ENCODE measurements around the gene FRMD5. TPM values are rescaled to one million over a fixed set of nuclear protein-coding genes. Genes with fewer than 3 reads are reported as not detected.
A peak's percentile ranks its signal among the peaks of the same experiment; 100 is the strongest.

FRMD5 gene
- total RNA-seq, 4 donors from 2014 or later = 2.9 to 5.4 (median 3.8) TPM

DNA sequence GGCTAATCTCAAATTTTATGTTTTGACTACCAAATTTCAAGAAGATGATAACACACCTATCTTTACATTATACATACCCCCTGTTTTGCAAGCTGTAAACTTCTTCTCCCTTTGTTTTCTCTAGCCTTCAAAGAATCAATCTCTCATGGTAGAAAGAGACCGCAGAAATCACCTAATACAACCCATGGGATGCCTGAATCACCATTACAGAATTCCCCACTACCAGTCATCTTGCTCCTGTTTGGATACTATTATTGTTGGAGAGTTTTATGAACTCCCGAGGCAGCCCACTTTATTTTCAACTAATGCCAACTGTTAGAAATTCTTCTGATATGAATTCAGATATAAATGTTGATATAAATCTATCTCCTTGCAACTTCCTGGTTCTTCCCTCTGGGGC, 110.9 kb downstream of the FRMD5 start:
- Histone ChIP-seq H3K4me1 (peaks cover 0 to 3% (median 2%) of the 10 kb centered on the region in 4 donors), H3K27me3 (no peaks in the 10 kb centered on the region), H3K27ac (no peak overlapping the region), H3K4me3 (no peak overlapping the region), H3K9me3 (no peaks in the 10 kb centered on the region), H3K36me3 (no peaks in the 10 kb centered on the region)
- no peak for TF ChIP-seq POLR2A (IDR thresholded peaks at IDR 0.05)
- no peak for TF ChIP-seq EP300 (IDR thresholded peaks at IDR 0.05)
- TF ChIP-seq, protein P1, sequence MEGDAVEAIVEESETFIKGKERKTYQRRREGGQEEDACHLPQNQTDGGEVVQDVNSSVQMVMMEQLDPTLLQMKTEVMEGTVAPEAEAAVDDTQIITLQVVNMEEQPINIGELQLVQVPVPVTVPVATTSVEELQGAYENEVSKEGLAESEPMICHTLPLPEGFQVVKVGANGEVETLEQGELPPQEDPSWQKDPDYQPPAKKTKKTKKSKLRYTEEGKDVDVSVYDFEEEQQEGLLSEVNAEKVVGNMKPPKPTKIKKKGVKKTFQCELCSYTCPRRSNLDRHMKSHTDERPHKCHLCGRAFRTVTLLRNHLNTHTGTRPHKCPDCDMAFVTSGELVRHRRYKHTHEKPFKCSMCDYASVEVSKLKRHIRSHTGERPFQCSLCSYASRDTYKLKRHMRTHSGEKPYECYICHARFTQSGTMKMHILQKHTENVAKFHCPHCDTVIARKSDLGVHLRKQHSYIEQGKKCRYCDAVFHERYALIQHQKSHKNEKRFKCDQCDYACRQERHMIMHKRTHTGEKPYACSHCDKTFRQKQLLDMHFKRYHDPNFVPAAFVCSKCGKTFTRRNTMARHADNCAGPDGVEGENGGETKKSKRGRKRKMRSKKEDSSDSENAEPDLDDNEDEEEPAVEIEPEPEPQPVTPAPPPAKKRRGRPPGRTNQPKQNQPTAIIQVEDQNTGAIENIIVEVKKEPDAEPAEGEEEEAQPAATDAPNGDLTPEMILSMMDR (IDR thresholded peaks at IDR 0.05) = no peak
- no peak for DNase-seq (ENCODE audit: low spot score in 2 of 2)
- WGBS, 2 donors = 65 to 73% methylated on average over 2 of the region's 2 CpGs

DNA sequence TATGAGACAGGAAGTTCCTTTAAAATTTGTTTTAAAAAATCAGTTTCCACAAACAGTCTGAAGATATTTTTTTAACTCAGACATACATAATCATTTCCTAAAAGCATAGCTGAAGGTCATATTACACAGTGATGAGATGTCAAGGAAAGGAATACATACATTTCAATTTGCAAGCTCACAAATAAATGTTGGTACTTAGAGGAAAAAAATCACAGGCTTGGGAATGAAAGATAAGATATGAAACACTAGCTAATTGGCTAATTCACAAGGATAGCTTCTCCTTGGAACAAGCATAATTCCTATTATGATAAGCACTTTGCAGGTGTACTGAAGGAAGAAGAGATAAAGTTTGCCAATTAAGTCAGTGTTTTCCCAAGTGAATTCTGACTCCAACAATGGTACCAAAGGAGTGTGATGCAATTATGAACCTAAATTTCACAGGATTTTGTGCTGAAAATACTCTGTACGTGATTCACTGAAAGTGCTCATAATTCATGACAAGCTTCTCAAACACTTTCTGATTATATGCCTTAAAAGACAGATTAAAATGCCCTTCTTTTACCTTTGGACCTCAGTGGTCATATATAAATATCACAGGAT, 112.4 kb downstream of the FRMD5 start:
- H3K4me3 ChIP-seq = no peak overlapping the region

DNA sequence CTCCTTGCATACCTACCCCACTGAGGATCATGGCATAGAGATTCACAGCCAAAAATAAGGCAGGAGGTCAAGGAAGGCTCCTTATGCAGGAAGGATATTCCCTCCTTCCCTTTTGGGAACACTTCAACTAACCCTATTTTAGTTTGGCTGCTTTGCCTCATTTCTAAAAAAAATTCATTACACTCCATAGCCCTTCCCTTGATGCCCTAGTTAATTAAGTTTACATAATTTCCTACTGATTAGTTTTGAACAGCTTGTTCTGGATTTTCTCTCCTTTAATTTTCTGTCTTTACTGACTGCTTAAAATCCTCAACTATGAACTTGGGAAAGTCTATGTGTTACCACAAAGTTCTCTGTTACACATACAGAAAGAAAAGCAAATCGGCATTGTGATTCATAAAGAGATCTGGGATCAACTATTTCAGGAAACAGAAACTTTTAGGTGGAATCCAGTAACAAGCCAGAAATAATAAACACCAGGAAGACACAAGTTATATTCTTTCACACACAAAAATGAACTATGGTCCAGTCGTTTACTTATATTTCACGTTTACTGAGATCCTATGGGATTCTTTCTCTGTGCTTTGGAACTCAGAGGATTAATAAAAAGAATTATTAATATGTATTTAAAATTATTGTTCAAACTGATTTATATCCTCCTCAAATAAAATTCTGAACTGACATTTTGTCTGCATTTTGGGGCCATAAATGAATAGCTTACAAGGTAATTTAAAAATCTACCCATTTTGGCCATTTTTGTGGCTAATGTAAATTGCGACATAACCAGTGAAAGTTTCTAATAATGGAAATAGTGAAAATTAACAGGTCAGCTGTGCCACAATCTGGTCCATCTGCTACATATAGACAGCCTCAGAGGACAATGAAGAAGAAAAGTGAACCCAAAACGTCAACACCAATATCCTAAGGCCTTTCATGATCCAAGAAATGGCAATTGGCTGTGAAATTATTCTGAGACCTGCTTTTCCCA, 113.8 kb downstream of the FRMD5 start:
- DNase-seq (ENCODE audit: low spot score in 2 of 2) = no peak

More for the DNA sequence above, 112.4 kb downstream of the FRMD5 start:
- H3K36me3 ChIP-seq = no peaks in the 10 kb centered on the region
- TF ChIP-seq, protein P1 (IDR thresholded peaks at IDR 0.05) = no peak
- TF ChIP-seq POLR2A (IDR thresholded peaks at IDR 0.05) = no peak
- TF ChIP-seq EP300 (IDR thresholded peaks at IDR 0.05) = no peak
- no peak for DNase-seq (ENCODE audit: low spot score in 2 of 2)
- WGBS, 2 donors = 78 to 82% methylated on average over 1 of the region's 1 CpG
- H3K4me1 ChIP-seq = peaks cover 0 to 3% (median 2%) of the 10 kb centered on the region in 4 donors
- H3K27me3 ChIP-seq = no peaks in the 10 kb centered on the region
- H3K9me3 ChIP-seq = no peaks in the 10 kb centered on the region
- H3K27ac ChIP-seq = no peak overlapping the region

DNA sequence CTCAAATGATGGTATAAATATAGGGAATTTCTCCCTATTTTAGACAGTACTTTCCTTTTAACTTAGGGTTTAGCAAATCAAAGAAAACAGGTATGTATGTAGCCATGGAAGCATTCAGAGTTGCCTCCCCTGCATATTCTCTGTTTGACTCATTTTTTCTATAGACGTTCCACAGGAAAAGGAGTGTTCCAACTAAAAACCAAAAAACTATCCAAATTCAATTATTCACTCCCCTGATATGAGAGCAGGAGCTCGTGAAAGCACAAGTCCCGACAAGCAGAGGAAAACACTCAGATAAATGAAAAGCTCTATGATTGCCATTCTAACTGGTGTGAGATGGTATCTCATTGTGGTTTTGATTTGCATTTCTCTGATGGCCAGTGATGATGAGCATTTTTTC, 119.5 kb downstream of the FRMD5 start:
- H3K4me3 ChIP-seq = no peak overlapping the region
- H3K9me3 ChIP-seq = no peaks in the 10 kb centered on the region
- WGBS, 2 donors = 76 to 86% methylated on average over 3 of the region's 3 CpGs
- H3K36me3 ChIP-seq = no peaks in the 10 kb centered on the region
- TF ChIP-seq, protein P1 (IDR thresholded peaks at IDR 0.05) = no peak
- no peak for TF ChIP-seq POLR2A (IDR thresholded peaks at IDR 0.05)
- no peak for TF ChIP-seq EP300 (IDR thresholded peaks at IDR 0.05)
- no peak for DNase-seq (ENCODE audit: low spot score in 2 of 2)
- H3K27me3 ChIP-seq = no peaks in the 10 kb centered on the region
- H3K4me1 ChIP-seq = no peaks in the 10 kb centered on the region
- H3K27ac ChIP-seq = no peak overlapping the region

More for the DNA sequence above, 113.8 kb downstream of the FRMD5 start:
- H3K4me3 ChIP-seq = no peak overlapping the region
- 63 to 66% methylated on average over 5 of the region's 5 CpGs for WGBS, 2 donors
- H3K27ac ChIP-seq = peak overlapping the region in 1 of 4 donors; percentile 33
- H3K9me3 ChIP-seq = no peaks in the 10 kb centered on the region
- no peaks in the 10 kb centered on the region for H3K36me3 ChIP-seq
- peaks cover 0 to 3% (median 2%) of the 10 kb centered on the region in 4 donors for H3K4me1 ChIP-seq
- no peaks in the 10 kb centered on the region for H3K27me3 ChIP-seq
- TF ChIP-seq POLR2A (IDR thresholded peaks at IDR 0.05) (no peak), EP300 (IDR thresholded peaks at IDR 0.05) (no peak)
- TF ChIP-seq, protein P1 (IDR thresholded peaks at IDR 0.05) = no peak

DNA sequence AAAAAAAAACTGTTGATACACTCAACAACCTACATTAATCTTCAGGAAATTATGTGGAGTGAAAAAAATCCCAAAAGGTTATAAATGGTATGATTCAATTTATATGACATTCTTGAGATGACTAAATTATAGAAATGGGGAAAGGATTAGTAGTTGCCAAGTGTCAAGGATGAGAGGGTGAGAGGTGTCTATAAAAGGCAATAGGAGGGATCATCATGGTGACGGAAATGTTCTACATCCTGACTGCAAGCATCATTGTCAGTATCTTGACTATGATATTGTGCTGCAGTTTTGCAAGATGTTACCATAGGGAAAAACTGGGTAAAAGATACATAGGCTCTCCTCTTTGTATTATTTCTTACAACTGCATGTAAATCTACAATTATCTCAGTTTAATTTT, 125.6 kb downstream of the FRMD5 start:
- TF ChIP-seq, protein P1 (IDR thresholded peaks at IDR 0.05) = no peak
- TF ChIP-seq EP300 (IDR thresholded peaks at IDR 0.05) (no peak), POLR2A (IDR thresholded peaks at IDR 0.05) (no peak)
- no peaks in the 10 kb centered on the region for H3K36me3 ChIP-seq
- H3K27ac ChIP-seq = no peak overlapping the region
- no peaks in the 10 kb centered on the region for H3K27me3 ChIP-seq
- 87 to 91% methylated on average over 1 of the region's 1 CpG for WGBS, 2 donors
- DNase-seq (ENCODE audit: low spot score in 2 of 2) = no peak
- no peak overlapping the region for H3K4me3 ChIP-seq
- H3K4me1 ChIP-seq = no peaks in the 10 kb centered on the region
- no peaks in the 10 kb centered on the region for H3K9me3 ChIP-seq
